Sigmoid colon (tissue), 7 donors: ENCODE measurements around the gene AGXT. TPM values are rescaled to one million over a fixed set of nuclear protein-coding genes. Genes with fewer than 3 reads are reported as not detected.

ENCODE experiments used
- DNase-seq: peaks from one replicate; pipeline ENCODE4 v3.0.0-alpha.2; 2019
- H3K27ac ChIP-seq, 4 donors: fragments of 200-600 bp; sonication (generic); one replicate each; pipeline ENCODE4 v1.5.1; 2016 to 2019; ENCODE audit warnings: mild to moderate bottlenecking in 1 of 4
- H3K27me3 ChIP-seq, 3 donors: fragments of 200-600 bp; sonication (generic); one replicate each; pipeline ENCODE4 v1.5.1; 2019; ENCODE audit warnings: mild to moderate bottlenecking in 1 of 3
- H3K36me3 ChIP-seq, 4 donors: fragments of 200-600 bp; sonication (generic); one replicate each; pipeline ENCODE4 v1.5.1; 2016 to 2019
- H3K4me1 ChIP-seq, 4 donors: fragments of 200-600 bp; sonication (generic); one replicate each; pipeline ENCODE4 v1.5.1; 2017 to 2019
- H3K4me3 ChIP-seq, 4 donors: fragments of 200-600 bp; sonication (generic); one replicate each; pipeline ENCODE4 v1.5.1; 2017 to 2019; ENCODE audit warnings: mild to moderate bottlenecking in 2 of 4, moderate library complexity in 1 of 4
- H3K9me3 ChIP-seq, 4 donors: fragments of 200-600 bp in 3 of 4; sonication (generic) in 3 of 4; one replicate each; pipeline versions ENCODE4 v1.5.1 to v1.6.1; 2013 to 2019
- EP300 ChIP-seq, 4 donors: sonication (generic); formaldehyde crosslinking; IDR thresholded peaks; one replicate each; pipeline ENCODE4 v1.6.1; 2017; ENCODE audit warnings: antibody characterized with exemption in 4 of 4
- POLR2A ChIP-seq, 2 donors: fragments of 450-650 bp; IDR thresholded peaks; one replicate each; pipeline ENCODE4 v1.6.1; 2016; ENCODE audit warnings: antibody characterized with exemption in 2 of 2, mild to moderate bottlenecking in 2 of 2, moderate library complexity in 2 of 2
- POLR2AphosphoS5 ChIP-seq, 4 donors: sonication (generic); formaldehyde crosslinking; IDR thresholded peaks; one replicate each; pipeline ENCODE4 v1.6.1; 2017; ENCODE audit warnings: antibody characterized with exemption in 4 of 4
- WGBS, 2 donors: extraction: QIAGEN DNeasy Blood & Tissue Kit; methylation state at CpG; one replicate each; pipeline ENCODE4 v1.1.7; 2013; 5-methylcytosine and 5-hydroxymethylcytosine counted together
- intact Hi-C: fragments of 100-400 bp; cut with DNase I; formaldehyde crosslinking; loops from one replicate; pipeline ENCODE4 v1.15.1; 2023
- polyA plus RNA-seq, 3 donors: library from polyadenylated mRNA; stranded (reverse); fragments of 200-250 nt; gene quantifications; one replicate each; pipeline ENCODE4 v1.2.3, GENCODE V29; 2013
- total RNA-seq, 4 donors: library from RNA; depleted of rRNA; stranded (reverse); fragments of >200 nt; gene quantifications; one replicate each; pipeline ENCODE4 v1.1.0, GENCODE V29; 2016
- TF ChIP-seq, protein P1 (sequence below), 4 experiments: fragments of 450-650 bp in 3 of 4; fragments of 200-600 bp in 1 of 4; IDR thresholded peaks; one replicate each; pipeline ENCODE4 v1.5.1; 2016 to 2019; ENCODE audit warnings: antibody characterized with exemption in 4 of 4, mild to moderate bottlenecking in 3 of 4, moderate library complexity in 2 of 4
- donor health status: healthy with polysubstance abuse.
- donor health status: Bipolar disorder and iron deficiency.
- donor health status: healthy.

The AGXT gene
- total and polyA plus RNA-seq, 7 donors, result 0.60 to 2.4 (median 1.6) TPM; not detected in 4

DNA sequence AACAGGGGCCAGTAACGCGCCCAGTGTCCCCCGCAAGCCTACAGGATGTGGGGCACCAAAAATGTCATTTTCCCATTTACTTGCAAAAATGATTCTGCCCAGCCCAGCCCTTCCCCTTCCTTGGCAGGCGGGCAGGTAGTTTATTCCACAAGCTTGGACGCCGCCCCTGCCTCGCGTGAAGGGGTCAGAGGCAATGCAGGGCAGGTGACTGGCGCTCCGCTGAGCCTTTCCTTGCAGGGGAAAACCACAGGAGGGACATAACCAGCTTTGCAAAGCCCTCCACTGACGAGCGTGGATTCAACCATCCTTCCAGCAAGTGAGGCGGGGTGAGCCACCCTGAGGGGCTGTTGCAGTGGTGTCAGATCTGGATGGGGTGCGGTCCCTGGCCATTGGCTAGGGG is 22.1 kb downstream of the AGXT start:
- H3K9me3 ChIP-seq, result no peaks in the 10 kb centered on the region
- H3K27ac ChIP-seq, result no peak overlapping the region
- no peaks in the 10 kb centered on the region for H3K27me3 ChIP-seq
- H3K36me3 ChIP-seq, result no peaks in the 10 kb centered on the region
- 82 to 83% methylated on average over 14 of the region's 14 CpGs for WGBS, 2 donors
- intact Hi-C loops, result no loop called here
- H3K4me1 ChIP-seq, result no peaks in the 10 kb centered on the region
- no peak overlapping the region for H3K4me3 ChIP-seq
- TF ChIP-seq, protein P1, sequence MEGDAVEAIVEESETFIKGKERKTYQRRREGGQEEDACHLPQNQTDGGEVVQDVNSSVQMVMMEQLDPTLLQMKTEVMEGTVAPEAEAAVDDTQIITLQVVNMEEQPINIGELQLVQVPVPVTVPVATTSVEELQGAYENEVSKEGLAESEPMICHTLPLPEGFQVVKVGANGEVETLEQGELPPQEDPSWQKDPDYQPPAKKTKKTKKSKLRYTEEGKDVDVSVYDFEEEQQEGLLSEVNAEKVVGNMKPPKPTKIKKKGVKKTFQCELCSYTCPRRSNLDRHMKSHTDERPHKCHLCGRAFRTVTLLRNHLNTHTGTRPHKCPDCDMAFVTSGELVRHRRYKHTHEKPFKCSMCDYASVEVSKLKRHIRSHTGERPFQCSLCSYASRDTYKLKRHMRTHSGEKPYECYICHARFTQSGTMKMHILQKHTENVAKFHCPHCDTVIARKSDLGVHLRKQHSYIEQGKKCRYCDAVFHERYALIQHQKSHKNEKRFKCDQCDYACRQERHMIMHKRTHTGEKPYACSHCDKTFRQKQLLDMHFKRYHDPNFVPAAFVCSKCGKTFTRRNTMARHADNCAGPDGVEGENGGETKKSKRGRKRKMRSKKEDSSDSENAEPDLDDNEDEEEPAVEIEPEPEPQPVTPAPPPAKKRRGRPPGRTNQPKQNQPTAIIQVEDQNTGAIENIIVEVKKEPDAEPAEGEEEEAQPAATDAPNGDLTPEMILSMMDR (IDR thresholded peaks at IDR 0.05), result no peak
- TF ChIP-seq POLR2AphosphoS5 (IDR thresholded peaks at IDR 0.05), result no peak
- TF ChIP-seq POLR2A (IDR thresholded peaks at IDR 0.05), result no peak
- no peak for TF ChIP-seq EP300 (IDR thresholded peaks at IDR 0.05)
- no peak for DNase-seq

DNA sequence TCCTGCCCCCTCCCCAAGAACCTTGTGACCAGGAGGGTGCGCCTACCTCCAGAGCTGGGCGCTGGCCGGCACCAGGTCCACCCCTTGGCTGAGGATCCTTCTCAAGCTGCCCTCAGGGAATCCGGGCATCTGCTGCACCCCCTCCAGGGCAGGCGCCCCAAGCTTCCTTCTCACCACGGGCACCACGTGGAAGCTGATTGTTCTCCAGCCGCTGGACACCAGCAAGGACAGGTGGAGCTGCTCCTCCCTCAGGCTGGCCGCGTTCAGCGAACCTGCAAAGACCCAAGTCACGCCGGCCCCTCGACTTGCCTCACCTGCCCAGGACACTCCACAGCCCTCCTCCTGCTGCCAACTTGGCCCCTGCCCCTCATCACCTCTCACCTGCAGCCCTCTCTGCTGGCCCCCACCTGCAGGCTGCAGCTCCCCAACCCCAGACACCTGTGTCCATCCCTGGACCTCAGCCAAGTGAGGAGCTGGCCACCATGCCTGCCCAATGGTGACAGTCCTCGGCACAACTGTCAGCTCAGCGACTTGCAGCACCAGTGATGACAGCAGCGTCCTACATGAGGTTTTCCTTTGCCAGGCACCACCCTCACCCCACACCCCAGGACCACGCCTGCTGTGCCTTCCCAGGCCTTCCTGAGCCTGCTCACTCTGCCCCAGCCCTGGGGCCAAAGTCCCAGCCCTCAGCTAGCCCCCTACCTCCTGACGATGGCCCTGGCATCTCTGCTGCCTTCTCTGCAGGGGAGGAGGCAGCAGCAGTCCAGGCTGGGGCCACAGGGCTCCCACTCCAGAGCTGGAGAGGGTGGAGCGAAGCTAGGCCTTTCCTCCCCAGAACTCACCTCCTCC is 23.1 kb downstream of the AGXT start:
- 68 to 82% methylated on average over 20 of the region's 20 CpGs for WGBS, 2 donors
- Histone ChIP-seq H3K27ac (no peak overlapping the region), H3K27me3 (no peaks in the 10 kb centered on the region), H3K4me3 (no peak overlapping the region), H3K4me1 (no peaks in the 10 kb centered on the region), H3K36me3 (no peaks in the 10 kb centered on the region), H3K9me3 (no peaks in the 10 kb centered on the region)
- TF ChIP-seq POLR2AphosphoS5 (IDR thresholded peaks at IDR 0.05) (no peak), EP300 (IDR thresholded peaks at IDR 0.05) (no peak), POLR2A (IDR thresholded peaks at IDR 0.05) (no peak)
- TF ChIP-seq, protein P1 (IDR thresholded peaks at IDR 0.05), result no peak
- no peak for DNase-seq
- intact Hi-C loops, result no loop called here

GRCh38 chr2:240892356-240892755 is 23.7 kb downstream of the AGXT start:
- intact Hi-C loops, result no loop called here
- H3K27ac ChIP-seq, result no peak overlapping the region
- H3K36me3 ChIP-seq, result no peaks in the 10 kb centered on the region
- H3K27me3 ChIP-seq, result no peaks in the 10 kb centered on the region
- no peak for DNase-seq
- no peak overlapping the region for H3K4me3 ChIP-seq
- H3K4me1 ChIP-seq, result no peaks in the 10 kb centered on the region
- TF ChIP-seq POLR2A (IDR thresholded peaks at IDR 0.05) (no peak), POLR2AphosphoS5 (IDR thresholded peaks at IDR 0.05) (no peak), EP300 (IDR thresholded peaks at IDR 0.05) (no peak)
- TF ChIP-seq, protein P1 (IDR thresholded peaks at IDR 0.05), result no peak
- 79 to 85% methylated on average over 9 of the region's 9 CpGs for WGBS, 2 donors
- no peaks in the 10 kb centered on the region for H3K9me3 ChIP-seq

- no peaks in the 10 kb centered on the region for H3K4me1 ChIP-seq
- H3K27ac ChIP-seq, result no peak overlapping the region
- DNase-seq, result no peak
- no peaks in the 10 kb centered on the region for H3K9me3 ChIP-seq
- H3K36me3 ChIP-seq, result no peaks in the 10 kb centered on the region
- intact Hi-C loops, result no loop called here
- H3K4me3 ChIP-seq, result no peak overlapping the region
- TF ChIP-seq POLR2A (IDR thresholded peaks at IDR 0.05) (no peak), POLR2AphosphoS5 (IDR thresholded peaks at IDR 0.05) (no peak), EP300 (IDR thresholded peaks at IDR 0.05) (no peak)
- TF ChIP-seq, protein P1 (IDR thresholded peaks at IDR 0.05), result no peak
- 83 to 87% methylated on average over 12 of the region's 12 CpGs for WGBS, 2 donors
- H3K27me3 ChIP-seq, result no peaks in the 10 kb centered on the region
Observed at GRCh38 chr2:240892925-240893324, 24.3 kb downstream of the AGXT start.
